B cell (primary cell): Measurements from ENCODE around the gene SHANK1.

ENCODE experiments used
- EZH2 ChIP-seq: IDR thresholded peaks from 2 replicates; pipeline ENCODE4 v1.6.1; 2012; ENCODE audit warnings: borderline replicate concordance, low read depth, mild to moderate bottlenecking, moderate library complexity, low read length; ENCODE audit not compliant: insufficient read depth, poor library complexity, severe bottlenecking
- TF ChIP-seq, protein P1 (sequence below): fragments of 200-600 bp; IDR thresholded peaks from one replicate; pipeline ENCODE4 v1.8.0; 2022; ENCODE audit warnings: antibody characterized with exemption, mild to moderate bottlenecking

DNA sequence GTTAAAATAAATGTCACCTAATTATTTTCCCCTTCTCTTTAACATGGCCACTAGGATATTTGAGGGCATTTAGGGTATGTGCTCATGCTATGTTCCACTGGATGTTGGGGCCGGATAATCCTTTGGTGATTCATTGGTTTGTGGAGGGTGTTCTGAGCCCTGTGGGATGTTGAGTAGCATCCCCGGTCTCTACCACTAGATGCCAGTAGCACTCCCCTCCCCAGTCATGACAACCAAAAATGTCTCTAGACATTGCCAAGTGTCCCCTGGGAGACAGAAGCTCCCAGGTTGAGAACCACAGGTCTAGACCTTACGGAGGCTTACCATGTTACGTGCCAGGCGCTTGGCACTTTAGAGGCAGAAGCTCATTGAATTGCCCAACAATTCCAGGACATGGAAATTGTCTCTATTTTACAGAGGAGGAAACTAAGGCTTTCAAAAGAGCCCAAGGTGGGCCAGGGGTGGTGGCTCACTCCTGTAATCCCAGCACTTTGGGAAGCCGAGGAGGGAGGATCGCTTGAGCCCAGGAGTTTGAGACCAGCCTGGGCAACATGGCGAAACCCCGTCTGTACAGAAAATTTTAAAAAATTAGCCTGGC, 14.1 kb downstream of the SHANK1 start:
- TF ChIP-seq, protein P1, sequence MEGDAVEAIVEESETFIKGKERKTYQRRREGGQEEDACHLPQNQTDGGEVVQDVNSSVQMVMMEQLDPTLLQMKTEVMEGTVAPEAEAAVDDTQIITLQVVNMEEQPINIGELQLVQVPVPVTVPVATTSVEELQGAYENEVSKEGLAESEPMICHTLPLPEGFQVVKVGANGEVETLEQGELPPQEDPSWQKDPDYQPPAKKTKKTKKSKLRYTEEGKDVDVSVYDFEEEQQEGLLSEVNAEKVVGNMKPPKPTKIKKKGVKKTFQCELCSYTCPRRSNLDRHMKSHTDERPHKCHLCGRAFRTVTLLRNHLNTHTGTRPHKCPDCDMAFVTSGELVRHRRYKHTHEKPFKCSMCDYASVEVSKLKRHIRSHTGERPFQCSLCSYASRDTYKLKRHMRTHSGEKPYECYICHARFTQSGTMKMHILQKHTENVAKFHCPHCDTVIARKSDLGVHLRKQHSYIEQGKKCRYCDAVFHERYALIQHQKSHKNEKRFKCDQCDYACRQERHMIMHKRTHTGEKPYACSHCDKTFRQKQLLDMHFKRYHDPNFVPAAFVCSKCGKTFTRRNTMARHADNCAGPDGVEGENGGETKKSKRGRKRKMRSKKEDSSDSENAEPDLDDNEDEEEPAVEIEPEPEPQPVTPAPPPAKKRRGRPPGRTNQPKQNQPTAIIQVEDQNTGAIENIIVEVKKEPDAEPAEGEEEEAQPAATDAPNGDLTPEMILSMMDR: peak; percentile 51
- no peak for TF ChIP-seq EZH2
